Measurements from ENCODE around the gene RHBDL1. TPM values are rescaled to one million over a fixed set of nuclear protein-coding genes. Genes with fewer than 3 reads are reported as not detected.
A peak's percentile ranks its signal among the peaks of the same experiment; 100 is the strongest.

The RHBDL1 gene
- polyA plus RNA-seq, 1 donor (not counting 4 experiments of a cell fraction or from before 2014, with no cell fraction given): 0.71 TPM

- no peak for TF ChIP-seq EZH2 (IDR thresholded peaks at IDR 0.05; ENCODE audit: low read length)
- TF ChIP-seq, protein P1, sequence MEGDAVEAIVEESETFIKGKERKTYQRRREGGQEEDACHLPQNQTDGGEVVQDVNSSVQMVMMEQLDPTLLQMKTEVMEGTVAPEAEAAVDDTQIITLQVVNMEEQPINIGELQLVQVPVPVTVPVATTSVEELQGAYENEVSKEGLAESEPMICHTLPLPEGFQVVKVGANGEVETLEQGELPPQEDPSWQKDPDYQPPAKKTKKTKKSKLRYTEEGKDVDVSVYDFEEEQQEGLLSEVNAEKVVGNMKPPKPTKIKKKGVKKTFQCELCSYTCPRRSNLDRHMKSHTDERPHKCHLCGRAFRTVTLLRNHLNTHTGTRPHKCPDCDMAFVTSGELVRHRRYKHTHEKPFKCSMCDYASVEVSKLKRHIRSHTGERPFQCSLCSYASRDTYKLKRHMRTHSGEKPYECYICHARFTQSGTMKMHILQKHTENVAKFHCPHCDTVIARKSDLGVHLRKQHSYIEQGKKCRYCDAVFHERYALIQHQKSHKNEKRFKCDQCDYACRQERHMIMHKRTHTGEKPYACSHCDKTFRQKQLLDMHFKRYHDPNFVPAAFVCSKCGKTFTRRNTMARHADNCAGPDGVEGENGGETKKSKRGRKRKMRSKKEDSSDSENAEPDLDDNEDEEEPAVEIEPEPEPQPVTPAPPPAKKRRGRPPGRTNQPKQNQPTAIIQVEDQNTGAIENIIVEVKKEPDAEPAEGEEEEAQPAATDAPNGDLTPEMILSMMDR (optimal IDR thresholded peaks at IDR 0.05 in 1 of 3, IDR thresholded peaks at IDR 0.05 in 1 of 3, conservative IDR thresholded peaks at IDR 0.05 in 1 of 3; ENCODE audit: extremely low read depth in 1 of 3, insufficient read depth in 2 of 3, low read length in 3 of 3): no peak
- no peak for FAIRE-seq
These were observed 23.6 kb downstream of the RHBDL1 start for GRCh38 chr16:698911-699671.

DNA sequence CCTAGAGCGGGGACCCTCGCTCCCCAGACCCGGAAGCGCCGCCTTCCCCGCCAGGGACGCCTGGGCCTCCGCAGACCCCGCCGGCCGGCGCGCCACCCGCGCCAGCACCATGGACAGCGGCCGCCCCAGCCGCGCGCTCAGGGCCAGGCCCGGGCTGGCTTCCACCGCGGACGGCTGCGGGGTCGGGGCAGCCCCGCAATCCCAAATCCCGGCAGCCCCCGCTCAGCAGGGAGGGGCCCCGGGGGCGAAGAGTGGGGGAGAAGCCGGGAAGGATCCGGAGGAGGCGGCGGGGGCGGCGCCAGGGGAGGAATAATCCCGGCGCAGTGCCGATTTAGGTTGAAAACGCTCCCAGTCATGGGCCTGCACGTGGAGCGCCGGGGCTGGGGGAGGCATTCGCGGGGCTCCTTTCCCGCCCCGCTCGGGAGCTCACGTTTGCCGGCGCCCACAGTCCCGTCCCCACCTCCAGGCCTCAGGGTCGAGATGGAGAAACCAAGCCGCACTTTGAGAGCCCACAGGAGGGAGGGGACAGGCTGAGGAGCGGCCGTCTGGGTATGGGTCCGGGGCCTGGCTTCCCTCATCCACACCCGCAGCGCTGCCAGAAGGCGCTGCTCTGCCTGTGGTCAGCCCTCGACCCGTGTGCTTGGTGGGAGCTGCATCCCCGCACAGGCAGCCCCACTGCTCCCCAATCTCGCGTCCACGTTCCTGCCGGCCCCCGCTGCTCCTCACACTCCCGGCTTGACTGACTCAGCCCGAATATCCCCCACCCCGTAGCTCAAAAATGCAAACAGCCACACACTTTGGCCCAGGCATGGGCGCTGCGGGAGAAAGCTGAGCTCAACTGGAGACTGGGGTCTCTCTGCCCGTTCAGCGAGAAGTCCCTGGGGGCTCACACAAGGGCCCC, 25.5 kb downstream of the RHBDL1 start:
- FAIRE-seq (no peak), DNase-seq (ENCODE audit: low read depth, low spot score) (no peak)
- Histone ChIP-seq H3K27me3 (ENCODE audit: control insufficient read depth, extremely low read depth, insufficient read depth, low read length) (peaks cover 58% of the 10 kb centered on the region), H3K4me2 (ENCODE audit: control insufficient read depth, extremely low read depth, insufficient read depth, low read depth, low read length) (no peak overlapping the region), H3K79me2 (ENCODE audit: control insufficient read depth, insufficient read depth, low read length) (no peaks in the 10 kb centered on the region), H3K27ac (ENCODE audit: control insufficient read depth, insufficient read depth, low read length) (no peak overlapping the region), H2AFZ (ENCODE audit: control insufficient read depth, low read length) (no peak overlapping the region), H3K36me3 (ENCODE audit: control insufficient read depth in 2 of 2, extremely low read depth in 1 of 2, insufficient read depth in 2 of 2, low read length in 2 of 2) (no peaks in the 10 kb centered on the region), H3K4me1 (ENCODE audit: control insufficient read depth, extremely low read depth, insufficient read depth, low read length) (no peaks in the 10 kb centered on the region), H3K9me3 (ENCODE audit: control insufficient read depth, low read depth, low read length) (no peaks in the 10 kb centered on the region), H3K9ac (ENCODE audit: control insufficient read depth, extremely low read depth, insufficient read depth, low read length) (no peak overlapping the region), H3K4me3 (ENCODE audit: control insufficient read depth in 2 of 3, extremely low read depth in 1 of 3, insufficient read depth in 2 of 3, low read depth in 1 of 3, low read length in 3 of 3) (no peak overlapping the region), H3K9me1 (ENCODE audit: control insufficient read depth, extremely low read depth, insufficient read depth, low read length) (no peaks in the 10 kb centered on the region), H4K20me1 (ENCODE audit: control insufficient read depth, extremely low read depth, insufficient read depth, low read length) (peaks cover 5% of the 10 kb centered on the region)
- TF ChIP-seq EZH2 (IDR thresholded peaks at IDR 0.05; ENCODE audit: low read length): peak; percentile 97
- TF ChIP-seq, protein P1 (optimal IDR thresholded peaks at IDR 0.05 in 1 of 3, IDR thresholded peaks at IDR 0.05 in 1 of 3, conservative IDR thresholded peaks at IDR 0.05 in 1 of 3; ENCODE audit: extremely low read depth in 1 of 3, insufficient read depth in 2 of 3, low read length in 3 of 3): no peak
- dilution Hi-C loops (cut with MboI; ENCODE audit: extremely low pct_ligation_motif_present, low sequenced_read_pairs): no loop called here

More at GRCh38 chr16:698911-699671, 23.6 kb downstream of the RHBDL1 start:
- Histone ChIP-seq H3K9me1 (ENCODE audit: control insufficient read depth, extremely low read depth, insufficient read depth, low read length) (no peaks in the 10 kb centered on the region), H3K9ac (ENCODE audit: control insufficient read depth, extremely low read depth, insufficient read depth, low read length) (no peak overlapping the region), H4K20me1 (ENCODE audit: control insufficient read depth, extremely low read depth, insufficient read depth, low read length) (peaks cover 5% of the 10 kb centered on the region), H3K9me3 (ENCODE audit: control insufficient read depth, low read depth, low read length) (no peaks in the 10 kb centered on the region), H2AFZ (ENCODE audit: control insufficient read depth, low read length) (no peak overlapping the region), H3K27ac (ENCODE audit: control insufficient read depth, insufficient read depth, low read length) (no peak overlapping the region), H3K27me3 (ENCODE audit: control insufficient read depth, extremely low read depth, insufficient read depth, low read length) (peaks cover 64% of the 10 kb centered on the region), H3K4me2 (ENCODE audit: control insufficient read depth, extremely low read depth, insufficient read depth, low read depth, low read length) (no peak overlapping the region), H3K79me2 (ENCODE audit: control insufficient read depth, insufficient read depth, low read length) (no peaks in the 10 kb centered on the region), H3K4me3 (ENCODE audit: control insufficient read depth in 2 of 3, extremely low read depth in 1 of 3, insufficient read depth in 2 of 3, low read depth in 1 of 3, low read length in 3 of 3) (no peak overlapping the region), H3K36me3 (ENCODE audit: control insufficient read depth in 2 of 2, extremely low read depth in 1 of 2, insufficient read depth in 2 of 2, low read length in 2 of 2) (no peaks in the 10 kb centered on the region), H3K4me1 (ENCODE audit: control insufficient read depth, extremely low read depth, insufficient read depth, low read length) (peaks cover 6% of the 10 kb centered on the region)
- no peak for DNase-seq (ENCODE audit: low read depth, low spot score)
- dilution Hi-C loops (cut with MboI; ENCODE audit: extremely low pct_ligation_motif_present, low sequenced_read_pairs): no loop called here
